HG03175 (cell line): Measurements from ENCODE around the gene MAPKAP1.
"Not testable (repeated sequence)": the region's sequence is repeated elsewhere in the genome, so short reads cannot be mapped to it uniquely, and the experiment has no call there.

ENCODE experiments used
- ATAC-seq: cut with Tn5 transposase; IDR thresholded peaks from one replicate; pipeline ENCODE4 v1.9.1; 2021; ENCODE audit warnings: mild to moderate bottlenecking, moderate library complexity; ENCODE audit not compliant: unreplicated experiment

The MAPKAP1 gene

GRCh38 chr9:125571824-125572223 lies 135.2 kb downstream of the MAPKAP1 start:
- not testable (repeated sequence) for ATAC-seq

GRCh38 chr9:125570246-125570645 lies 136.8 kb downstream of the MAPKAP1 start:
- no peak for ATAC-seq

GRCh38 chr9:125568621-125569020 lies 138.4 kb downstream of the MAPKAP1 start:
- ATAC-seq = no peak

- not testable (repeated sequence) for ATAC-seq
Observed at GRCh38 chr9:125566051-125566450, 141.0 kb downstream of the MAPKAP1 start.

- ATAC-seq = no peak
Observed at GRCh38 chr9:125565126-125565525, 141.9 kb downstream of the MAPKAP1 start.

GRCh38 chr9:125564631-125565030 lies 142.4 kb downstream of the MAPKAP1 start:
- ATAC-seq = no peak

GRCh38 chr9:125561509-125562148 lies 145.4 kb downstream of the MAPKAP1 start:
- no peak for ATAC-seq

GRCh38 chr9:125559894-125560293 lies 147.1 kb downstream of the MAPKAP1 start:
- no peak for ATAC-seq

GRCh38 chr9:125559194-125559593 lies 147.8 kb downstream of the MAPKAP1 start:
- ATAC-seq = no peak

GRCh38 chr9:125558453-125559092 lies 148.4 kb downstream of the MAPKAP1 start:
- no peak for ATAC-seq

- no peak for ATAC-seq
Observed at GRCh38 chr9:125556046-125556721, 150.8 kb downstream of the MAPKAP1 start.

- ATAC-seq = no peak
Observed at GRCh38 chr9:125554726-125555125, 152.3 kb downstream of the MAPKAP1 start.

GRCh38 chr9:125551781-125552180 lies 155.2 kb downstream of the MAPKAP1 start:
- ATAC-seq = no peak

GRCh38 chr9:125549891-125550885 lies 156.8 kb downstream of the MAPKAP1 start:
- no peak for ATAC-seq

- no peak for ATAC-seq
Observed at GRCh38 chr9:125549465-125549871, 157.5 kb downstream of the MAPKAP1 start.

- ATAC-seq = no peak
Observed at GRCh38 chr9:125549039-125549438, 158.0 kb downstream of the MAPKAP1 start.

- no peak for ATAC-seq
Observed at GRCh38 chr9:125548141-125548540, 158.9 kb downstream of the MAPKAP1 start.

GRCh38 chr9:125547368-125547767 lies 159.6 kb downstream of the MAPKAP1 start:
- no peak for ATAC-seq

GRCh38 chr9:125545845-125546244 lies 161.2 kb downstream of the MAPKAP1 start:
- no peak for ATAC-seq

- ATAC-seq = no peak
Observed at GRCh38 chr9:125544988-125545651, 161.9 kb downstream of the MAPKAP1 start.
